CD4-positive, alpha-beta T cell treated with Interferon alpha-2 for 1 hour (primary cell): Measurements from ENCODE around the gene WASF2.
"Not testable (repeated sequence)": the region's sequence is repeated elsewhere in the genome, so short reads cannot be mapped to it uniquely, and the experiment has no call there.

Experiments used
- DNase-seq, 2 donors: peaks; one replicate each; pipeline ENCODE4 v3.0.0-alpha.2; 2020 to 2022

WASF2 gene

GRCh38 chr1:27489973-27490741 is at the start of gene WASF2:
TSS of gene WASF2 (minus strand) at chr1:27490167. CDS start at chr1:27428890, 61,277 bp downstream.
- peak; percentile 96 to 98 for DNase-seq

GRCh38 chr1:27538793-27539192 is 48.8 kb upstream of the WASF2 start:
- no peak for DNase-seq

GRCh38 chr1:27538305-27538676 is 48.3 kb upstream of the WASF2 start:
- DNase-seq, result not testable (repeated sequence)

GRCh38 chr1:27536767-27537166 is 46.8 kb upstream of the WASF2 start:
- DNase-seq, result no peak

GRCh38 chr1:27536010-27536757 is 46.2 kb upstream of the WASF2 start:
- DNase-seq, result no peak

GRCh38 chr1:27535386-27535785 is 45.4 kb upstream of the WASF2 start:
- no peak for DNase-seq

- DNase-seq, result no peak
Observed at GRCh38 chr1:27531959-27532685, 42.2 kb upstream of the WASF2 start.

- DNase-seq, result no peak
Observed at GRCh38 chr1:27530192-27530591, 40.2 kb upstream of the WASF2 start.

GRCh38 chr1:27529704-27530018 is 39.7 kb upstream of the WASF2 start:
- DNase-seq, result no peak

GRCh38 chr1:27528818-27529703 is 39.1 kb upstream of the WASF2 start:
- no peak for DNase-seq

- peak; percentile 54 to 56 for DNase-seq
Observed at GRCh38 chr1:27527890-27528817, 38.2 kb upstream of the WASF2 start.

GRCh38 chr1:27527223-27527889 is 37.4 kb upstream of the WASF2 start:
- DNase-seq, result peak; percentile 53 to 71

GRCh38 chr1:27526569-27527222 is 36.7 kb upstream of the WASF2 start:
- DNase-seq, result no peak

- DNase-seq, result peak; percentile 50 to 57
Observed at GRCh38 chr1:27525296-27526272, 35.6 kb upstream of the WASF2 start.

GRCh38 chr1:27523337-27524020 is 33.5 kb upstream of the WASF2 start:
- DNase-seq, result no peak

- DNase-seq, result peak; percentile 47 to 60
Observed at GRCh38 chr1:27522432-27523336, 32.7 kb upstream of the WASF2 start.

- no peak for DNase-seq
Observed at GRCh38 chr1:27521861-27522431, 32.0 kb upstream of the WASF2 start.
